ENCODE measurements around the gene CMBL.

The CMBL gene

GRCh38 chr5:10279925-10280720 lies 27.6 kb downstream of the CMBL start:
- TF ChIP-seq, protein P1, sequence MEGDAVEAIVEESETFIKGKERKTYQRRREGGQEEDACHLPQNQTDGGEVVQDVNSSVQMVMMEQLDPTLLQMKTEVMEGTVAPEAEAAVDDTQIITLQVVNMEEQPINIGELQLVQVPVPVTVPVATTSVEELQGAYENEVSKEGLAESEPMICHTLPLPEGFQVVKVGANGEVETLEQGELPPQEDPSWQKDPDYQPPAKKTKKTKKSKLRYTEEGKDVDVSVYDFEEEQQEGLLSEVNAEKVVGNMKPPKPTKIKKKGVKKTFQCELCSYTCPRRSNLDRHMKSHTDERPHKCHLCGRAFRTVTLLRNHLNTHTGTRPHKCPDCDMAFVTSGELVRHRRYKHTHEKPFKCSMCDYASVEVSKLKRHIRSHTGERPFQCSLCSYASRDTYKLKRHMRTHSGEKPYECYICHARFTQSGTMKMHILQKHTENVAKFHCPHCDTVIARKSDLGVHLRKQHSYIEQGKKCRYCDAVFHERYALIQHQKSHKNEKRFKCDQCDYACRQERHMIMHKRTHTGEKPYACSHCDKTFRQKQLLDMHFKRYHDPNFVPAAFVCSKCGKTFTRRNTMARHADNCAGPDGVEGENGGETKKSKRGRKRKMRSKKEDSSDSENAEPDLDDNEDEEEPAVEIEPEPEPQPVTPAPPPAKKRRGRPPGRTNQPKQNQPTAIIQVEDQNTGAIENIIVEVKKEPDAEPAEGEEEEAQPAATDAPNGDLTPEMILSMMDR (IDR thresholded peaks at IDR 0.05; ENCODE audit: low read depth, low read length): no peak
- H3K9me3 ChIP-seq (ENCODE audit: severe bottlenecking): no peaks in the 10 kb centered on the region
- H3K27ac ChIP-seq: no peak overlapping the region
- H3K4me3 ChIP-seq (ENCODE audit: low read depth, low read length): no peak overlapping the region
- no peaks in the 10 kb centered on the region for H3K36me3 ChIP-seq
- no peaks in the 10 kb centered on the region for H3K27me3 ChIP-seq (ENCODE audit: insufficient read depth, low read depth, severe bottlenecking)
- DNase-seq: no peak

DNA sequence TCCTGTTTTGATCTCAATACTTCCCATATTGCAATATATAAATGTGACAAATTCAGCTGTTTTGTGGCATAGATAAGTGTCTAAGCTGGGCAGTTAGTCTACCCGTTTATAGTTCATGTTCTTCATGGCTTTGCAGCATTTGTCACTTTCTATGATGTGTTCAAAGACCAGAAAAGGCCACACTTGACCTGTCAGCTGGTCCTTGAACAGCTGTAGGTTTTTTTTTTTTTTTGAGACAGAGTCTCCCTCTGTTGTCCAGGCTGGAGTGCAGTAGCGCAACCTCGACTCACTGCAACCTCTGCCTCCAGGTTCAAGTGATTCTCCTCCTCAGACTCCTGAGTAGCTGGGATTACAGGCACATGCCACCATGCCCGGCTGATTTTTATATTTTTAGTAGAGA lies 28.4 kb downstream of the CMBL start:
- no peak overlapping the region for H3K4me3 ChIP-seq (ENCODE audit: low read depth, low read length)
- TF ChIP-seq, protein P1 (IDR thresholded peaks at IDR 0.05; ENCODE audit: low read depth, low read length): no peak
- no peaks in the 10 kb centered on the region for H3K27me3 ChIP-seq (ENCODE audit: insufficient read depth, low read depth, severe bottlenecking)
- no peak for DNase-seq
- H3K36me3 ChIP-seq: no peaks in the 10 kb centered on the region
- H3K9me3 ChIP-seq (ENCODE audit: severe bottlenecking): no peaks in the 10 kb centered on the region
- H3K27ac ChIP-seq: no peak overlapping the region

- no peaks in the 10 kb centered on the region for H3K9me3 ChIP-seq (ENCODE audit: severe bottlenecking)
- no peak for DNase-seq
- TF ChIP-seq, protein P1 (IDR thresholded peaks at IDR 0.05; ENCODE audit: low read depth, low read length): no peak
- H3K36me3 ChIP-seq: no peaks in the 10 kb centered on the region
- H3K4me3 ChIP-seq (ENCODE audit: low read depth, low read length): no peak overlapping the region
- H3K27me3 ChIP-seq (ENCODE audit: insufficient read depth, low read depth, severe bottlenecking): no peaks in the 10 kb centered on the region
- H3K27ac ChIP-seq: no peak overlapping the region
These were observed 28.9 kb downstream of the CMBL start for GRCh38 chr5:10278658-10279279.

- no peaks in the 10 kb centered on the region for H3K27me3 ChIP-seq (ENCODE audit: insufficient read depth, low read depth, severe bottlenecking)
These were observed 29.7 kb downstream of the CMBL start for GRCh38 chr5:10277773-10278630.

GRCh38 chr5:10276691-10277090 lies 31.0 kb downstream of the CMBL start:
- no peaks in the 10 kb centered on the region for H3K27me3 ChIP-seq (ENCODE audit: insufficient read depth, low read depth, severe bottlenecking)
- H3K36me3 ChIP-seq: no peaks in the 10 kb centered on the region
- TF ChIP-seq, protein P1 (IDR thresholded peaks at IDR 0.05; ENCODE audit: low read depth, low read length): no peak
- no peaks in the 10 kb centered on the region for H3K9me3 ChIP-seq (ENCODE audit: severe bottlenecking)
- no peak overlapping the region for H3K4me3 ChIP-seq (ENCODE audit: low read depth, low read length)
- no peak for DNase-seq
- H3K27ac ChIP-seq: no peak overlapping the region

More at GRCh38 chr5:10277773-10278630, 29.7 kb downstream of the CMBL start:
- no peaks in the 10 kb centered on the region for H3K9me3 ChIP-seq (ENCODE audit: severe bottlenecking)
- no peak overlapping the region for H3K4me3 ChIP-seq (ENCODE audit: low read depth, low read length)
- H3K27ac ChIP-seq: no peak overlapping the region
- peak; percentile 3 for DNase-seq
- TF ChIP-seq, protein P1 (IDR thresholded peaks at IDR 0.05; ENCODE audit: low read depth, low read length): no peak
- no peaks in the 10 kb centered on the region for H3K36me3 ChIP-seq

Data from WERI-Rb-1 (cell line).